Measurements from ENCODE around the gene MIER1. TPM values are rescaled to one million over a fixed set of nuclear protein-coding genes. Genes with fewer than 3 reads are reported as not detected.

Gene MIER1
- total RNA-seq, 1 donor from 2014 or later: 40.1 TPM

DNA sequence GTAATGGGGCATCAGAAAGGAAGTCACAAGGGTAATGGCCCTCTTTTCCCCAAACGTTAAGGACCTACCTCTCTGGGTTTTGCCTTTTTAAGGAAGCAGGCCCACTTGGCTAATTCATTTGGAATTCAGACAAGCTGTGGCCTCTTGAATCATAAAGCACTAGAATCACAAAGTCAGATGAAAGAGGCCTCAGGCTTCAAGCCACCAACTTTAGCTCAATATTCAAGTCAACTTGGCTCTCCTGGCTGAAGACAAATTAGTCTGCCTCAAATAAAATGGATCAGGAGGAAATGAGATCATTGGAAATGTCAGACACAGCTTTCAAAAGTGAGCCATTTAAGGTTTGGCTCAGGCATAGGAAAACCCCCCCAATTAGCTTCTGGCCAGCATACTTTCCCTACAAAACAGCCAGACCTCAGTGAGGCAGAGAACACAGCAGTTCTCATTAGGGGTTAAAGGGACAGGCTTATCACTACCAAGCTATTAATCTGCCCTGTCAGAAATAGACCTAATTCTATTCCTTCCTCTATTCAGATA is 94.9 kb downstream of the MIER1 start:
- Mint-ChIP-seq H3K4me3 (ENCODE audit: unreplicated experiment) (no peak overlapping the region), H3K27me3 (ENCODE audit: low read depth) (no peaks in the 10 kb centered on the region), H3K4me1 (ENCODE audit: low read depth) (peaks cover 47% of the 10 kb centered on the region), H3K27ac (ENCODE audit: unreplicated experiment) (peak overlapping the region; percentile 82), H3K36me3 (ENCODE audit: low read depth) (peaks cover 4% of the 10 kb centered on the region), H3K9me3 (ENCODE audit: low read depth) (no peaks in the 10 kb centered on the region)
- TF ChIP-seq, protein P1, sequence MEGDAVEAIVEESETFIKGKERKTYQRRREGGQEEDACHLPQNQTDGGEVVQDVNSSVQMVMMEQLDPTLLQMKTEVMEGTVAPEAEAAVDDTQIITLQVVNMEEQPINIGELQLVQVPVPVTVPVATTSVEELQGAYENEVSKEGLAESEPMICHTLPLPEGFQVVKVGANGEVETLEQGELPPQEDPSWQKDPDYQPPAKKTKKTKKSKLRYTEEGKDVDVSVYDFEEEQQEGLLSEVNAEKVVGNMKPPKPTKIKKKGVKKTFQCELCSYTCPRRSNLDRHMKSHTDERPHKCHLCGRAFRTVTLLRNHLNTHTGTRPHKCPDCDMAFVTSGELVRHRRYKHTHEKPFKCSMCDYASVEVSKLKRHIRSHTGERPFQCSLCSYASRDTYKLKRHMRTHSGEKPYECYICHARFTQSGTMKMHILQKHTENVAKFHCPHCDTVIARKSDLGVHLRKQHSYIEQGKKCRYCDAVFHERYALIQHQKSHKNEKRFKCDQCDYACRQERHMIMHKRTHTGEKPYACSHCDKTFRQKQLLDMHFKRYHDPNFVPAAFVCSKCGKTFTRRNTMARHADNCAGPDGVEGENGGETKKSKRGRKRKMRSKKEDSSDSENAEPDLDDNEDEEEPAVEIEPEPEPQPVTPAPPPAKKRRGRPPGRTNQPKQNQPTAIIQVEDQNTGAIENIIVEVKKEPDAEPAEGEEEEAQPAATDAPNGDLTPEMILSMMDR (IDR thresholded peaks at IDR 0.05): no peak
- DNase-seq (ENCODE audit: low spot score): no peak

DNA sequence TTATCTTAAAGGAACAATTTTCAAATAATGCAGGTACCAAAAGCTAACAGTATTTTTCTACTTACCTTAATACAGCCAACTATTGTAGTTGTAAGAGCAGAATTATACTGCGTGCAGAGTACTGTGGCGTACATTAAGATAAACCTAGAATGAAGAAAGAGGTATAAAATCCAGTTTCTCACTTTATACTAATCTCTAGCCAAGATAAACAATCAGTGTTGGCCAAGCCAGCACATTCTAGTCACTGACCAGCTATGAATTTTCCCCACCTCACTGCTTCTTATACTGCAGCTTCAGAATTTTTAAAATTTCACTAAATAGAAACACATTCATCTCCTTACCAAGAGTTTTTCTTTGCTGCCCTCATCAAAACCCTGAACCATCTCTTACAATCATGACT is 95.5 kb downstream of the MIER1 start:
- Mint-ChIP-seq H3K4me1 (ENCODE audit: low read depth) (peaks cover 47% of the 10 kb centered on the region), H3K27me3 (ENCODE audit: low read depth) (no peaks in the 10 kb centered on the region), H3K36me3 (ENCODE audit: low read depth) (peaks cover 6% of the 10 kb centered on the region), H3K9me3 (ENCODE audit: low read depth) (no peaks in the 10 kb centered on the region), H3K27ac (ENCODE audit: unreplicated experiment) (peak overlapping the region; percentile 84), H3K4me3 (ENCODE audit: unreplicated experiment) (no peak overlapping the region)
- no peak for DNase-seq (ENCODE audit: low spot score)
- TF ChIP-seq, protein P1 (IDR thresholded peaks at IDR 0.05): no peak

DNA sequence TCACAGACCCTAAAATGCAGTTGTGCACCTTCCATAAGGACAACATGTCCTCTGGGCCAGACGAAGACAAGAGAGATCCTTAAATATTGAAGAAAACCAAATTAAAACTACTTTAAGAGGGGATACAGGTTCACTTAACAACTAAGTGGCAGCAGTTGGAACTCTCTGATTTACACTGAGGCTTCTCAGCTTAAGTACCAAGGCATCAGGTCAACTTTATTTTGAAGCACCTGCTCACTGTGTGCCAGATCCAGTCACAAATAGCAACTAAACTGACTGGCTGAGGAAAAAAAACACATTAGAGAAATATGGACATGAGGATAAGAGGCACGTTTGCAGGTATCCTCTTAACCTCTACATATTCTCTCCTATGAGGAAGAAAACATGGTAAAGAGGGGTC is 96.0 kb downstream of the MIER1 start:
- Mint-ChIP-seq H3K4me1 (ENCODE audit: low read depth) (peaks cover 47% of the 10 kb centered on the region), H3K36me3 (ENCODE audit: low read depth) (peaks cover 6% of the 10 kb centered on the region), H3K27ac (ENCODE audit: unreplicated experiment) (peak overlapping the region; percentile 84), H3K4me3 (ENCODE audit: unreplicated experiment) (no peak overlapping the region), H3K27me3 (ENCODE audit: low read depth) (no peaks in the 10 kb centered on the region), H3K9me3 (ENCODE audit: low read depth) (no peaks in the 10 kb centered on the region)
- no peak for DNase-seq (ENCODE audit: low spot score)
- TF ChIP-seq, protein P1 (IDR thresholded peaks at IDR 0.05): no peak

DNA sequence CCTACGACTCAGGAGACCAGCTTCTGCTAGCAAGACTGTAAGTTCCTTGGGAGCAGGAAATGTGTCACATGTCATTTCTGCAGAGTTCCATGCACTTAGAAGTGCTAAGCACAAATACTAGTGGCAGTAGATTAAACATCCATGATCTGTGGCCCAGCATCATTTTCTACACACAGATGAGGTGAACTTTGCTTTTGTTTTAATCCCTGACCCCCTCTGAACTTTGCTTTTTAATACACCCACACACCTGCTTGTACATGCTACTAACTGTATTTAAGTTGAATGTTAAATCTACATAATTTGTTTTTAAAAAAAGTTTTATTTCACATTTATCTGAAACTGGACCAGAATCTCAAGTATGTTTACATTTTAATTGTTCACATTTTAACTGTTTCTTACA is 104.7 kb downstream of the MIER1 start:
- no peaks in the 10 kb centered on the region for H3K27me3 Mint-ChIP-seq (ENCODE audit: low read depth)
- no peak for DNase-seq (ENCODE audit: low spot score)
- H3K27ac Mint-ChIP-seq (ENCODE audit: unreplicated experiment): no peak overlapping the region
- TF ChIP-seq, protein P1 (IDR thresholded peaks at IDR 0.05): no peak
- peaks cover 8% of the 10 kb centered on the region for H3K4me1 Mint-ChIP-seq (ENCODE audit: low read depth)
- no peak overlapping the region for H3K4me3 Mint-ChIP-seq (ENCODE audit: unreplicated experiment)
- peaks cover 4% of the 10 kb centered on the region for H3K9me3 Mint-ChIP-seq (ENCODE audit: low read depth)
- H3K36me3 Mint-ChIP-seq (ENCODE audit: low read depth): peaks cover 14% of the 10 kb centered on the region

DNA sequence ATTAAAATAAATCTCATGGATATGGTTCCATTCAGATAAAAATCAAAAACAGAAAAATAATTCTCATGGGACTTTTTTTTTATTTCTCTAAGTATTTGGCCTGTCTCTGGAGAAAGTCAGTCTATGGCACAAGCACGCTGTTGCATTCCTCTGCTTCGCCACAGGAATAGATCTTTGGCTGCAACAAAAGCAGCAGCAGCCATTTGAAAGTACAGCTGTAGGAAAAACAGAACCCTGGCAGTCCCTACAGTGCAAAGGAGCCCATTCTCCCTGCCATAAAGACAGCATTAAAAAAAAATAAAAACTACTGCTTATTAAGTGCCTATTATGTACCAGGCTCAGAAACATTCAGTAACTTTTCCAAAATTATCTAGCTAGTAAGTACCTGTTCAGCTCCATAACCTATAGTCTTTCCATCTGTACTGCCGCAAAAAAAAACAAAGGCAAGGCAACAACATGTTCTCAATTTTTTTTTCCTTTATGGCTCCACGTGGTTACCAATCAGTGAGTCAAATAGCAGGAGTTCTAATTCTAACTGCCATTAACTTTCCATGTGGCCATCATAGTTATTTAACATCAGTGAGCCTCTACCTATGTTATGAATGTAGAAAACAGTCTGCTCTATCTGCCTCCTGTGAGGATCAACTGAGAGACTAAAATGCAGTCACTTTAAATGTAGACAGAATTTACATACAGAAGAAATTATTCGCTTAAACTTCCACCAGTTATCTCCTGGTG is 106.5 kb downstream of the MIER1 start:
- peaks cover 8% of the 10 kb centered on the region for H3K4me1 Mint-ChIP-seq (ENCODE audit: low read depth)
- no peak for DNase-seq (ENCODE audit: low spot score)

More for the DNA sequence above, 106.5 kb downstream of the MIER1 start:
- Mint-ChIP-seq H3K27ac (ENCODE audit: unreplicated experiment) (no peak overlapping the region), H3K4me3 (ENCODE audit: unreplicated experiment) (no peak overlapping the region), H3K9me3 (ENCODE audit: low read depth) (peaks cover 16% of the 10 kb centered on the region), H3K27me3 (ENCODE audit: low read depth) (no peaks in the 10 kb centered on the region), H3K36me3 (ENCODE audit: low read depth) (peaks cover 24% of the 10 kb centered on the region)
- TF ChIP-seq, protein P1 (IDR thresholded peaks at IDR 0.05): no peak
